NT2/D1 (cell line): ENCODE data around the gene AIMP1.

Experiments
- SUZ12 ChIP-seq: IDR thresholded peaks from 2 replicates; pipeline ENCODE4 v1.6.1; 2011; ENCODE audit not compliant: insufficient read length, insufficient read depth; ENCODE audit errors: extremely low read depth
- YY1 ChIP-seq: IDR thresholded peaks from 2 replicates; pipeline ENCODE4 v1.6.1; 2011; ENCODE audit not compliant: insufficient read length, insufficient read depth
- ZNF274 ChIP-seq: IDR thresholded peaks from 2 replicates; pipeline ENCODE4 v1.6.1; 2011; ENCODE audit warnings: mild to moderate bottlenecking, low read depth, low read length

DNA sequence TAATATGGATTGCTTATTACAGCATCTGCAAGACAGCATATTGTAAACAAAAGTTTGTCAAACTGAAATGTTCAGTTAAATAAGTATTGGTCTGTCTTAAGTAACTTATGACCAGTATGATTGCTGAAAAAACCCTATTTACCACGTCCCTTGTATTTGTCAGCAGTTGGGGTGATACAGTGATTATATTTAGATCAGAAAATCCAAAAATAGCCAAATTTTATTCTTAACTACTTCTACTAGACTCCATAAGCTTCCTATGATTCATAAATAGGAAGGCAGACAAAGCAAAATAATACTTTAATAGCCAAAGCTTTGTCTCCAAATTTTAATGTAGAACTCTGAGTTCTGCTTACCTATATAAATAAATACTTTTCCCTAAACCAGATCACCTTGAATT is 45.6 kb upstream of the AIMP1 start:
- TF ChIP-seq SUZ12, result no peak
- TF ChIP-seq YY1, result no peak
- TF ChIP-seq ZNF274, result no peak
